Measurements from ENCODE around the gene CFAP52. TPM values are rescaled to one million over a fixed set of nuclear protein-coding genes. Genes with fewer than 3 reads are reported as not detected.

CFAP52 gene
- total and polyA plus RNA-seq, 2 of the 13 experiments (the other 11 are each of a cell fraction or from before 2014, with no cell fraction given): not detected

DNA sequence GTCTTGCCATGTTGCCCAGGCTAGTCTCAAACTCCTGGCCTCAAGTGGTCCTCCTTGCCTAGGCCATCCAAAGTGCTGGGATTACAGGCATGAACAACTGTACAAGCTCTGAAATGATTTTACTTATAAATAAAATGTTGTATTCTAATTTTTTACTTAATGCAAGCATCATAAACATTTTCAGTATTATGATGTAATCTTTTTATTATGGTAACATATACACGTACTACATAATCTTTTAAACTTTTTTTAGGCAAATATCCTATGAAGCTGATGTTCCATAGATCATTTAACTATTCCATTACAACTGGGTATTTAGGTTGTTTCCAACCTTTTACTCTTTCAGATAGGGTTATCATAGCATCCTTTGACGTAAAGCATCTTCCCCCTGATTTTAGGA lies 35.1 kb downstream of the CFAP52 start:
- H3K79me2 ChIP-seq (ENCODE audit: insufficient read depth, low read length): no peaks in the 10 kb centered on the region
- in situ Hi-C loops (cut with HindIII; ENCODE audit: extremely low pct_ligation_motif_present, low pct_unique_long_range_greater_than_20kb) (no loop called here), intact Hi-C loops (cut with micrococcal nuclease; ENCODE audit: unreplicated experiment) (no loop called here)
- DNase-seq (ENCODE audit: low spot score): no peak
- no peak for FAIRE-seq
- no peak overlapping the region for H3K27ac ChIP-seq (ENCODE audit: extremely low read length, insufficient read depth, low read length)
- H3K9me3 ChIP-seq (ENCODE audit: low read length): no peaks in the 10 kb centered on the region
- H3K4me1 ChIP-seq (ENCODE audit: insufficient read depth, low read length): no peaks in the 10 kb centered on the region
- H4K20me1 ChIP-seq (ENCODE audit: insufficient read depth, low read length): no peaks in the 10 kb centered on the region
- no peak overlapping the region for H3K4me2 ChIP-seq (ENCODE audit: low read depth, low read length)
- ChIA-PET CTCF (ENCODE audit: low intra/inter-chr PET ratio, low total read pairs) (no interaction called here), POLR2A (no interaction called here)
- H3K27me3 ChIP-seq (ENCODE audit: control insufficient read depth in 1 of 2, insufficient read depth in 2 of 2, low read length in 2 of 2): no peaks in the 10 kb centered on the region
- TF ChIP-seq, protein P1, sequence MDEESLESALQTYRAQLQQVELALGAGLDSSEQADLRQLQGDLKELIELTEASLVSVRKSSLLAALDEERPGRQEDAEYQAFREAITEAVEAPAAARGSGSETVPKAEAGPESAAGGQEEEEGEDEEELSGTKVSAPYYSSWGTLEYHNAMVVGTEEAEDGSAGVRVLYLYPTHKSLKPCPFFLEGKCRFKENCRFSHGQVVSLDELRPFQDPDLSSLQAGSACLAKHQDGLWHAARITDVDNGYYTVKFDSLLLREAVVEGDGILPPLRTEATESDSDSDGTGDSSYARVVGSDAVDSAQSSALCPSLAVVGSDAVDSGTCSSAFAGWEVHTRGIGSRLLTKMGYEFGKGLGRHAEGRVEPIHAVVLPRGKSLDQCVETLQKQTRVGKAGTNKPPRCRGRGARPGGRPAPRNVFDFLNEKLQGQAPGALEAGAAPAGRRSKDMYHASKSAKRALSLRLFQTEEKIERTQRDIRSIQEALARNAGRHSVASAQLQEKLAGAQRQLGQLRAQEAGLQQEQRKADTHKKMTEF (CRISPR knock-in tag; IDR thresholded peaks at IDR 0.05): no peak
- peak; percentile 75 for TF ChIP-seq ATF7 (IDR thresholded peaks at IDR 0.05)
- no peak for TF ChIP-seq ATF7 (CRISPR knock-in tag; IDR thresholded peaks at IDR 0.05)
- ATAC-seq: no peak
- no peak overlapping the region for H2AFZ ChIP-seq (ENCODE audit: low read length)
- no peak overlapping the region for H3K9ac ChIP-seq (ENCODE audit: insufficient read depth, low read depth, low read length)
- no peaks in the 10 kb centered on the region for H3K36me3 ChIP-seq (replicated peaks in 1 of 2; ENCODE audit: control insufficient read depth in 1 of 2, insufficient read depth in 2 of 2, low read length in 2 of 2)
- BruUV-seq (replicated peaks): no TSS peak
- H3K4me3 ChIP-seq (replicated peaks in 1 of 3; ENCODE audit: insufficient read depth in 1 of 3, low read depth in 2 of 3, low read length in 3 of 3): no peak overlapping the region
- WGBS (ENCODE audit: low lambda C conversion rate): 21% methylated on average over 2 of the region's 2 CpGs

DNA sequence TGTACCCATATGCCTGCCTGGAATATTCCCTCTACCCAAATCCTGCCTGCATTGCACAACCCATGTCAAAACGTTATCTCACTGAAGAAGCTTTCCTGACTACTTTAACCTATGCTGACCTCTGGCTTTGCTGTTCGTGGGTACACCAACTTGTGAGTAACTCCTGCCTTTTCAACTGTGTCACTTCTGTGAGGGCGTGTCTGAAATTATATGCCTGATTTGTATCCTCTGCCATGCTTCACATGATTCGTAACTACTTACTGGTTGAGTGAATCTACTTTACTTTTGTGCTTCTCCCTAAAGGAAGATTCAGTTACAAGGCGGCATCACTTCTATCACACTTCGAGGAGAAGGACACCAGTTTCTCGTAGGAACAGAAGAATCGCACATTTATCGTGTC lies 35.6 kb downstream of the CFAP52 start:
- CTCF ChIA-PET (ENCODE audit: low intra/inter-chr PET ratio, low total read pairs): no interaction called here
- TF ChIP-seq EP300 (IDR thresholded peaks at IDR 0.05; ENCODE audit: low read depth in 2 of 2, low read length in 2 of 2) (no peak), EP300 (CRISPR knock-in tag; IDR thresholded peaks at IDR 0.05; ENCODE audit: borderline replicate concordance) (no peak), CEBPB (IDR thresholded peaks at IDR 0.05; ENCODE audit: borderline replicate concordance, low read depth, low read length) (peak; percentile 12; the same call in 1 of the 2 replicates)
- in situ Hi-C loops (cut with HindIII; ENCODE audit: extremely low pct_ligation_motif_present, low pct_unique_long_range_greater_than_20kb): no loop called here

More for the DNA sequence above, 35.6 kb downstream of the CFAP52 start:
- no peak overlapping the region for H2AFZ ChIP-seq (ENCODE audit: low read length)
- ATAC-seq (no peak), DNase-seq (ENCODE audit: low spot score) (no peak), FAIRE-seq (no peak)
- H3K9me3 ChIP-seq (ENCODE audit: low read length): no peaks in the 10 kb centered on the region
- no peaks in the 10 kb centered on the region for H3K4me1 ChIP-seq (ENCODE audit: insufficient read depth, low read length)
- no peak overlapping the region for H3K27ac ChIP-seq (ENCODE audit: extremely low read length, insufficient read depth, low read length)
- H3K4me3 ChIP-seq (replicated peaks in 1 of 3; ENCODE audit: insufficient read depth in 1 of 3, low read depth in 2 of 3, low read length in 3 of 3): no peak overlapping the region
- BruUV-seq (replicated peaks): no TSS peak
- H3K4me2 ChIP-seq (ENCODE audit: low read depth, low read length): no peak overlapping the region
- POLR2A ChIA-PET: no interaction called here
- H3K79me2 ChIP-seq (ENCODE audit: insufficient read depth, low read length): no peaks in the 10 kb centered on the region
- H3K27me3 ChIP-seq (ENCODE audit: control insufficient read depth in 1 of 2, insufficient read depth in 2 of 2, low read length in 2 of 2): no peaks in the 10 kb centered on the region
- no peak overlapping the region for H3K9ac ChIP-seq (ENCODE audit: insufficient read depth, low read depth, low read length)
- 43% methylated on average over 9 of the region's 9 CpGs for WGBS (ENCODE audit: low lambda C conversion rate)
- intact Hi-C loops (cut with micrococcal nuclease; ENCODE audit: unreplicated experiment): no loop called here
- no peaks in the 10 kb centered on the region for H4K20me1 ChIP-seq (ENCODE audit: insufficient read depth, low read length)
- no peaks in the 10 kb centered on the region for H3K36me3 ChIP-seq (replicated peaks in 1 of 2; ENCODE audit: control insufficient read depth in 1 of 2, insufficient read depth in 2 of 2, low read length in 2 of 2)
